ENCODE data around the gene SIRPB2.

SIRPB2 gene

GRCh38 chr20:1534526-1534925 lies 43.3 kb upstream of the SIRPB2 start:
- no peaks in the 10 kb centered on the region for H3K36me3 ChIP-seq (ENCODE audit: low read length)
- H4K20me1 ChIP-seq (ENCODE audit: low read depth, low read length), result no peaks in the 10 kb centered on the region
- H3K9me3 ChIP-seq (ENCODE audit: insufficient read depth, low read length), result no peaks in the 10 kb centered on the region
- TF ChIP-seq CTCF (IDR thresholded peaks at IDR 0.05; ENCODE audit: insufficient read depth, low read length, poor library complexity, severe bottlenecking) (no peak), EZH2phosphoT487 (conservative IDR thresholded peaks at IDR 0.05; ENCODE audit: low read length) (no peak)
- no peak overlapping the region for H3K27ac ChIP-seq (ENCODE audit: low read depth, low read length)
- H3K4me3 ChIP-seq (ENCODE audit: insufficient read depth, low read length, poor library complexity, severe bottlenecking), result no peak overlapping the region
- no peaks in the 10 kb centered on the region for H3K79me2 ChIP-seq (ENCODE audit: insufficient read depth, low read length)
- no peaks in the 10 kb centered on the region for H3F3A ChIP-seq (ENCODE audit: insufficient read depth)
- H2AFZ ChIP-seq (ENCODE audit: low read depth, low read length, severe bottlenecking), result no peak overlapping the region
- H3K27me3 ChIP-seq (ENCODE audit: low read length), result no peaks in the 10 kb centered on the region
- H3K9me2 ChIP-seq (replicated peaks; ENCODE audit: insufficient read depth, low read length), result no peaks in the 10 kb centered on the region
- no peak overlapping the region for H3K9ac ChIP-seq (ENCODE audit: low read length)
- H3K4me2 ChIP-seq (ENCODE audit: low read depth, low read length, poor library complexity, severe bottlenecking), result no peak overlapping the region

GRCh38 chr20:1533059-1533458 lies 41.8 kb upstream of the SIRPB2 start:
- Histone ChIP-seq H3K27ac (ENCODE audit: low read depth, low read length) (no peak overlapping the region), H4K20me1 (ENCODE audit: low read depth, low read length) (no peaks in the 10 kb centered on the region), H3F3A (ENCODE audit: insufficient read depth) (no peaks in the 10 kb centered on the region), H3K79me2 (ENCODE audit: insufficient read depth, low read length) (no peaks in the 10 kb centered on the region), H3K9me2 (replicated peaks; ENCODE audit: insufficient read depth, low read length) (no peaks in the 10 kb centered on the region), H3K36me3 (ENCODE audit: low read length) (no peaks in the 10 kb centered on the region), H2AFZ (ENCODE audit: low read depth, low read length, severe bottlenecking) (no peak overlapping the region), H3K4me2 (ENCODE audit: low read depth, low read length, poor library complexity, severe bottlenecking) (no peak overlapping the region), H3K27me3 (ENCODE audit: low read length) (no peaks in the 10 kb centered on the region), H3K4me3 (ENCODE audit: insufficient read depth, low read length, poor library complexity, severe bottlenecking) (no peak overlapping the region), H3K9ac (ENCODE audit: low read length) (no peak overlapping the region), H3K9me3 (ENCODE audit: insufficient read depth, low read length) (no peaks in the 10 kb centered on the region)
- TF ChIP-seq EZH2phosphoT487 (conservative IDR thresholded peaks at IDR 0.05; ENCODE audit: low read length), result no peak
- TF ChIP-seq CTCF (IDR thresholded peaks at IDR 0.05; ENCODE audit: insufficient read depth, low read length, poor library complexity, severe bottlenecking), result no peak

- H3K36me3 ChIP-seq (ENCODE audit: low read length), result no peaks in the 10 kb centered on the region
- no peaks in the 10 kb centered on the region for H4K20me1 ChIP-seq (ENCODE audit: low read depth, low read length)
- no peaks in the 10 kb centered on the region for H3K9me2 ChIP-seq (replicated peaks; ENCODE audit: insufficient read depth, low read length)
- H3K9me3 ChIP-seq (ENCODE audit: insufficient read depth, low read length), result no peaks in the 10 kb centered on the region
- no peaks in the 10 kb centered on the region for H3F3A ChIP-seq (ENCODE audit: insufficient read depth)
- no peak overlapping the region for H3K9ac ChIP-seq (ENCODE audit: low read length)
- H3K27ac ChIP-seq (ENCODE audit: low read depth, low read length), result no peak overlapping the region
- H3K4me3 ChIP-seq (ENCODE audit: insufficient read depth, low read length, poor library complexity, severe bottlenecking), result no peak overlapping the region
- TF ChIP-seq CTCF (IDR thresholded peaks at IDR 0.05; ENCODE audit: insufficient read depth, low read length, poor library complexity, severe bottlenecking) (no peak), EZH2phosphoT487 (conservative IDR thresholded peaks at IDR 0.05; ENCODE audit: low read length) (no peak)
- no peaks in the 10 kb centered on the region for H3K27me3 ChIP-seq (ENCODE audit: low read length)
- no peaks in the 10 kb centered on the region for H3K79me2 ChIP-seq (ENCODE audit: insufficient read depth, low read length)
- no peak overlapping the region for H3K4me2 ChIP-seq (ENCODE audit: low read depth, low read length, poor library complexity, severe bottlenecking)
- no peak overlapping the region for H2AFZ ChIP-seq (ENCODE audit: low read depth, low read length, severe bottlenecking)
Measured at GRCh38 chr20:1528811-1529210, 37.6 kb upstream of the SIRPB2 start.
